ENCODE data around the gene MYO1A. TPM values are rescaled to one million over a fixed set of nuclear protein-coding genes. Genes with fewer than 3 reads are reported as not detected.

Gene MYO1A
- total and polyA plus RNA-seq, 2 of the 13 experiments (the other 11 are each of a cell fraction or from before 2014, with no cell fraction given) = 5.3 to 6.0 TPM

- ChIA-PET CTCF (ENCODE audit: low intra/inter-chr PET ratio, low total read pairs) (interaction anchor here (5.0 kb wide), 1 partner anchor 57 kb away, joined by 72 read pairs; the partner anchor contains the start of gene ZBTB39), POLR2A (interaction anchor here (2.3 kb wide), 1 partner anchor 48 kb away, joined by 12 read pairs; the partner anchor contains the start of gene STAT6)
- H3K4me3 ChIP-seq (replicated peaks in 1 of 3; ENCODE audit: insufficient read depth in 1 of 3, low read depth in 2 of 3, low read length in 3 of 3) = no peak overlapping the region
- H2AFZ ChIP-seq (ENCODE audit: low read length) = no peak overlapping the region
- no peaks in the 10 kb centered on the region for H3K9me3 ChIP-seq (ENCODE audit: low read length)
- intact Hi-C loops (cut with micrococcal nuclease; ENCODE audit: unreplicated experiment) = no loop called here
- DNase-seq (ENCODE audit: low spot score) (no peak), ATAC-seq (no peak), FAIRE-seq (no peak)
- no TSS peak for BruUV-seq (replicated peaks)
- H3K27ac ChIP-seq (ENCODE audit: extremely low read length, insufficient read depth, low read length) = no peak overlapping the region
- no peaks in the 10 kb centered on the region for H3K4me1 ChIP-seq (ENCODE audit: insufficient read depth, low read length)
- no peaks in the 10 kb centered on the region for H3K79me2 ChIP-seq (ENCODE audit: insufficient read depth, low read length)
- no peaks in the 10 kb centered on the region for H4K20me1 ChIP-seq (ENCODE audit: insufficient read depth, low read length)
- H3K27me3 ChIP-seq (ENCODE audit: control insufficient read depth in 1 of 2, insufficient read depth in 2 of 2, low read length in 2 of 2) = no peaks in the 10 kb centered on the region
- no peak overlapping the region for H3K4me2 ChIP-seq (ENCODE audit: low read depth, low read length)
- H3K9ac ChIP-seq (ENCODE audit: insufficient read depth, low read depth, low read length) = no peak overlapping the region
- peaks cover 6 to 22% of the 10 kb centered on the region in 2 experiments; a peak in 4 of 5 replicates for H3K36me3 ChIP-seq (replicated peaks in 1 of 2; ENCODE audit: control insufficient read depth in 1 of 2, insufficient read depth in 2 of 2, low read length in 2 of 2)
- 87% methylated on average over 5 of the region's 5 CpGs for WGBS (ENCODE audit: low lambda C conversion rate)
- in situ Hi-C loops (cut with HindIII; ENCODE audit: extremely low pct_ligation_motif_present, low pct_unique_long_range_greater_than_20kb) = no loop called here
- TF ChIP-seq ZNF432 (CRISPR knock-in tag; IDR thresholded peaks at IDR 0.05; ENCODE audit: borderline replicate concordance) (no peak), RORA (CRISPR knock-in tag; IDR thresholded peaks at IDR 0.05) (no peak), ZNF891 (CRISPR knock-in tag; IDR thresholded peaks at IDR 0.05) (no peak), ZBTB2 (CRISPR knock-in tag; IDR thresholded peaks at IDR 0.05; ENCODE audit: low read depth) (no peak), FOXM1 (CRISPR knock-in tag; IDR thresholded peaks at IDR 0.05) (no peak), ETS1 (CRISPR knock-in tag; IDR thresholded peaks at IDR 0.05) (no peak), ZNF343 (CRISPR knock-in tag; IDR thresholded peaks at IDR 0.05) (no peak), TFDP1 (CRISPR knock-in tag; IDR thresholded peaks at IDR 0.05; ENCODE audit: borderline replicate concordance) (no peak), CERS6 (CRISPR knock-in tag; IDR thresholded peaks at IDR 0.05) (no peak), SAFB2 (CRISPR knock-in tag; IDR thresholded peaks at IDR 0.05; ENCODE audit: borderline replicate concordance, low read depth) (no peak), TAF15 (IDR thresholded peaks at IDR 0.05; ENCODE audit: low read depth, low read length, poor library complexity, severe bottlenecking) (no peak), HNF4A (CRISPR knock-in tag; IDR thresholded peaks at IDR 0.05) (no peak)
- TF ChIP-seq, protein P1, sequence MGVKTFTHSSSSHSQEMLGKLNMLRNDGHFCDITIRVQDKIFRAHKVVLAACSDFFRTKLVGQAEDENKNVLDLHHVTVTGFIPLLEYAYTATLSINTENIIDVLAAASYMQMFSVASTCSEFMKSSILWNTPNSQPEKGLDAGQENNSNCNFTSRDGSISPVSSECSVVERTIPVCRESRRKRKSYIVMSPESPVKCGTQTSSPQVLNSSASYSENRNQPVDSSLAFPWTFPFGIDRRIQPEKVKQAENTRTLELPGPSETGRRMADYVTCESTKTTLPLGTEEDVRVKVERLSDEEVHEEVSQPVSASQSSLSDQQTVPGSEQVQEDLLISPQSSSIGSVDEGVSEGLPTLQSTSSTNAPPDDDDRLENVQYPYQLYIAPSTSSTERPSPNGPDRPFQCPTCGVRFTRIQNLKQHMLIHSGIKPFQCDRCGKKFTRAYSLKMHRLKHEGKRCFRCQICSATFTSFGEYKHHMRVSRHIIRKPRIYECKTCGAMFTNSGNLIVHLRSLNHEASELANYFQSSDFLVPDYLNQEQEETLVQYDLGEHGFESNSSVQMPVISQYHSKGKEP (CRISPR knock-in tag; IDR thresholded peaks at IDR 0.05) = no peak
These were observed 14.2 kb upstream of the MYO1A start for GRCh38 chr12:57063991-57064685.

All from HepG2 (cell line).